Osteoblast (primary cell): ENCODE measurements around the gene KCNS1. TPM values are rescaled to one million over a fixed set of nuclear protein-coding genes. Genes with fewer than 3 reads are reported as not detected.

Experiments used
- DNase-seq: peaks from one replicate; pipeline ENCODE4 v3.0.0; 2011; ENCODE audit warnings: low spot score, mixed read lengths; ENCODE audit not compliant: insufficient read length; ENCODE audit errors: missing footprints
- H2AFZ ChIP-seq: 2 replicates; pipeline ENCODE4 v1.6.0; 2011; ENCODE audit warnings: mild to moderate bottlenecking, low read length
- H3K27ac ChIP-seq: 2 replicates; pipeline ENCODE4 v1.5.1; 2011; ENCODE audit warnings: mild to moderate bottlenecking, low read depth, low read length, moderate library complexity
- H3K27me3 ChIP-seq: 2 replicates; pipeline ENCODE4 v1.6.0; 2012; ENCODE audit warnings: mild to moderate bottlenecking, control low read depth, inconsistent platforms, low read length, moderate library complexity; ENCODE audit not compliant: insufficient read depth
- H3K36me3 ChIP-seq: 2 replicates; pipeline ENCODE4 v1.5.1; 2011; ENCODE audit warnings: mild to moderate bottlenecking, low read length, control low read depth, moderate library complexity; ENCODE audit not compliant: insufficient read depth
- H3K4me1 ChIP-seq: 2 replicates; pipeline ENCODE4 v1.5.1; 2011; ENCODE audit warnings: mild to moderate bottlenecking, low read length, control low read depth, moderate library complexity; ENCODE audit not compliant: insufficient read depth
- H3K4me2 ChIP-seq: 2 replicates; pipeline ENCODE4 v1.6.0; 2011; ENCODE audit warnings: mild to moderate bottlenecking, low read length; ENCODE audit not compliant: insufficient read depth
- H3K4me3 ChIP-seq: fragments of 200-600 bp; sonication (generic); 3 replicates; pipeline ENCODE4 v1.5.1; 2012; ENCODE audit warnings: mild to moderate bottlenecking, low read length, inconsistent platforms; ENCODE audit not compliant: insufficient read depth
- H3K79me2 ChIP-seq: 2 replicates; pipeline ENCODE4 v1.6.0; 2012; ENCODE audit warnings: mild to moderate bottlenecking, low read length, control low read depth, inconsistent platforms; ENCODE audit not compliant: insufficient read depth
- H3K9me3 ChIP-seq: 2 replicates; pipeline ENCODE4 v1.5.1; 2011; ENCODE audit warnings: low read depth, low read length, control low read depth
- H4K20me1 ChIP-seq: 2 replicates; pipeline ENCODE4 v1.6.0; 2012; ENCODE audit warnings: mild to moderate bottlenecking, low read length, control low read depth; ENCODE audit not compliant: insufficient read depth
- total RNA-seq: library from RNA; depleted of rRNA; stranded (reverse); fragments of >200 nt; gene quantifications from 2 replicates; pipeline ENCODE4 v1.2.3, GENCODE V29; 2012
- TF ChIP-seq, protein P1 (sequence below): IDR thresholded peaks from 2 replicates; pipeline ENCODE4 v1.5.1; 2011; ENCODE audit warnings: mild to moderate bottlenecking, low read depth, low read length, moderate library complexity; ENCODE audit errors: extremely low read depth

The KCNS1 gene
- total RNA-seq, 1 donor, result 1.1 TPM

DNA sequence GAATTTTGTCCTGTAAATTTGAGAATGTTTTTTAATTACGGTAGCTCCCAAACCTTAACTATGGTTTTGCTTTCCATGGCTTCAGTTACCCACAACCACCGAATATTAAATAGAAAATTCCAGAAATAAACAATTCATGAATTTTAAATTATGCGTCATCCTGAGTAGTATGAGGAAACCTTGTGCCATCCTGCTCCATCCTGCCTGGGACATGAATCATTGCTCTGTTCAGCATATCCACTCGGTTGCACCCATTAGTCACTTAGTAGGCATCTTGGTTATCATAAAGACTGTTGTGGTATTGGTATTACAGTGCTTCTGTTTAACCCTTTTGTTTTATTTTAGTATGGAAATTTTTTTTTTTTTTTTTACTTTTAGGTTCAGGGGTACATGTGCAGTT, 39.7 kb downstream of the KCNS1 start:
- Histone ChIP-seq H3K4me1 (peaks cover 43% of the 10 kb centered on the region), H3K27ac (peak overlapping the region; percentile 57), H3K79me2 (peaks cover 24% of the 10 kb centered on the region), H2AFZ (no peak overlapping the region), H3K9me3 (no peaks in the 10 kb centered on the region), H4K20me1 (no peaks in the 10 kb centered on the region), H3K36me3 (peaks cover 5% of the 10 kb centered on the region), H3K4me3 (no peak overlapping the region), H3K27me3 (no peaks in the 10 kb centered on the region), H3K4me2 (peak overlapping the region; percentile 30)
- TF ChIP-seq, protein P1, sequence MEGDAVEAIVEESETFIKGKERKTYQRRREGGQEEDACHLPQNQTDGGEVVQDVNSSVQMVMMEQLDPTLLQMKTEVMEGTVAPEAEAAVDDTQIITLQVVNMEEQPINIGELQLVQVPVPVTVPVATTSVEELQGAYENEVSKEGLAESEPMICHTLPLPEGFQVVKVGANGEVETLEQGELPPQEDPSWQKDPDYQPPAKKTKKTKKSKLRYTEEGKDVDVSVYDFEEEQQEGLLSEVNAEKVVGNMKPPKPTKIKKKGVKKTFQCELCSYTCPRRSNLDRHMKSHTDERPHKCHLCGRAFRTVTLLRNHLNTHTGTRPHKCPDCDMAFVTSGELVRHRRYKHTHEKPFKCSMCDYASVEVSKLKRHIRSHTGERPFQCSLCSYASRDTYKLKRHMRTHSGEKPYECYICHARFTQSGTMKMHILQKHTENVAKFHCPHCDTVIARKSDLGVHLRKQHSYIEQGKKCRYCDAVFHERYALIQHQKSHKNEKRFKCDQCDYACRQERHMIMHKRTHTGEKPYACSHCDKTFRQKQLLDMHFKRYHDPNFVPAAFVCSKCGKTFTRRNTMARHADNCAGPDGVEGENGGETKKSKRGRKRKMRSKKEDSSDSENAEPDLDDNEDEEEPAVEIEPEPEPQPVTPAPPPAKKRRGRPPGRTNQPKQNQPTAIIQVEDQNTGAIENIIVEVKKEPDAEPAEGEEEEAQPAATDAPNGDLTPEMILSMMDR, result no peak
- DNase-seq, result peak; percentile 89

DNA sequence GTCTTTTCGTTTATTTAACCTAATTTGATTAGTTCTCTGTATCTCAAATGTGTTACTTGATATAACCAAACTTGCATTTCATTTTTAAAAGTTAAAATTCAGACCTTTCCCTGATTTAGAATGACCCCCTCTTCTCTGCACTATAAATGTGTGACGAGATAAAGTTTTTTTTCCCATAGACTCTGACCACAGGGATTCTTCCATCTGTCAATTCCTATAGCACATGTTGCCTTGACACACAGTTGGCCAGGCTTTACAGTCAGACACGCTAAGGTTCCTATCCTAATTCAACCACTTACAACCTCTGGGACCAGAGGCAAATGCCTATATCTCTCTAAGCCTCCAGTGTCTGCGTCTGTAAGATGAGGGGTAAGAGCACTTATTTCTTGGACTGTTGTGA, 40.6 kb downstream of the KCNS1 start:
- no peak overlapping the region for H3K4me3 ChIP-seq
- peaks cover 5% of the 10 kb centered on the region for H3K36me3 ChIP-seq
- DNase-seq, result peak; percentile 68
- no peak overlapping the region for H3K4me2 ChIP-seq
- peak overlapping the region; percentile 57 for H3K27ac ChIP-seq
- H3K9me3 ChIP-seq, result no peaks in the 10 kb centered on the region
- H3K79me2 ChIP-seq, result peaks cover 21% of the 10 kb centered on the region
- H2AFZ ChIP-seq, result no peak overlapping the region
- TF ChIP-seq, protein P1, result no peak
- H4K20me1 ChIP-seq, result no peaks in the 10 kb centered on the region
- H3K4me1 ChIP-seq, result peaks cover 49% of the 10 kb centered on the region
- H3K27me3 ChIP-seq, result no peaks in the 10 kb centered on the region

DNA sequence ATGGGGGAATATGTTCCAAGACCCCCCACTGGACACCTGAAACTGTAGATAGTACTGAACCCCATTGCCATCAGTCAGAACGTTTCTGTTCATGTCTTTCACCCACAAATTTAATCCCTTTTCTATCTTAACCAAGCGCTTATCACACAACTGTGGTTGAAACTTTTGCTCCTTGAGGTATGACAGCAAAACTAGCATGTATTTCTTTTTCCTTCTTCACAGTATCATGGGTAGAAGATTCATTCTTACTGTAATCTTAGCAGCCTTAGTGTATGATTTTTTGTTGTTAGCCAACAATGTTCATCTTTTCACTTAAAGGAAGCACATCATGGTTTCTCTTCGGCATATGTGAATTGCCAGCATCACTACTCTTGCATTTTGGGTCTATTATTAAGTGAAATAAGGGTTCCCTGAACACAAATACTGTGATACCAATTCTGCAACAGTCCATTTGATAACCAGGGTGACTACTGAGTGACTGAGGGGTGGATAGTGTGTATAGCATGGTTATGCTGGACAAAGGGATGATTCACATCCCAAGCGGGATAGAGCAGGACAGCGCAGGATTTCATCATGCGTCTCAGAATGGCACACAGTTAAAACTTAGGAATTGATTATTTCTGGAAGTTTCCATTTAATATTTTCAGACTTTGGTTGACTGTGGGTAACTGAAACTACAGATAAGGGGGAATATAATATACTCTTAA, 41.8 kb downstream of the KCNS1 start:
- Histone ChIP-seq H3K4me1 (peaks cover 58% of the 10 kb centered on the region), H3K4me3 (no peak overlapping the region), H3K27ac (peak overlapping the region; percentile 57), H3K79me2 (peaks cover 12% of the 10 kb centered on the region), H2AFZ (no peak overlapping the region), H4K20me1 (no peaks in the 10 kb centered on the region), H3K9me3 (no peaks in the 10 kb centered on the region), H3K27me3 (no peaks in the 10 kb centered on the region), H3K36me3 (peaks cover 5% of the 10 kb centered on the region), H3K4me2 (peak overlapping the region; percentile 20)
- DNase-seq, result no peak
- TF ChIP-seq, protein P1, result no peak

- H3K27me3 ChIP-seq, result no peaks in the 10 kb centered on the region
- H3K27ac ChIP-seq, result peak overlapping the region; percentile 57
- H2AFZ ChIP-seq, result no peak overlapping the region
- peaks cover 14% of the 10 kb centered on the region for H3K79me2 ChIP-seq
- H3K36me3 ChIP-seq, result peaks cover 5% of the 10 kb centered on the region
- no peak overlapping the region for H3K4me2 ChIP-seq
- H3K4me1 ChIP-seq, result peaks cover 67% of the 10 kb centered on the region
- no peaks in the 10 kb centered on the region for H4K20me1 ChIP-seq
- H3K4me3 ChIP-seq, result no peak overlapping the region
- H3K9me3 ChIP-seq, result no peaks in the 10 kb centered on the region
- no peak for DNase-seq
- TF ChIP-seq, protein P1, result no peak
Measured at GRCh38 chr20:45058168-45058850, 42.6 kb downstream of the KCNS1 start.
